Prostate gland (tissue), 2 donors: Measurements from ENCODE around the gene CARMIL1.

ENCODE experiments used
- POLR2A ChIP-seq: fragments of 450-650 bp; IDR thresholded peaks from one replicate; pipeline ENCODE4 v1.6.1; 2016; ENCODE audit warnings: antibody characterized with exemption, mild to moderate bottlenecking
- POLR2AphosphoS5 ChIP-seq: sonication (generic); formaldehyde crosslinking; IDR thresholded peaks from one replicate; pipeline ENCODE4 v1.6.1; 2017; ENCODE audit warnings: antibody characterized with exemption
- TF ChIP-seq, protein P1 (sequence below), 4 experiments: fragments of 200-600 bp in 2 of 4; fragments of 450-650 bp in 2 of 4; sonication (generic) in 2 of 4; IDR thresholded peaks; 1 replicate in 3 of 4; 2 replicates in 1 of 4; pipeline ENCODE4 v1.5.1; 2016 to 2019; ENCODE audit warnings: antibody characterized with exemption in 4 of 4, mild to moderate bottlenecking in 2 of 4, moderate library complexity in 2 of 4

DNA sequence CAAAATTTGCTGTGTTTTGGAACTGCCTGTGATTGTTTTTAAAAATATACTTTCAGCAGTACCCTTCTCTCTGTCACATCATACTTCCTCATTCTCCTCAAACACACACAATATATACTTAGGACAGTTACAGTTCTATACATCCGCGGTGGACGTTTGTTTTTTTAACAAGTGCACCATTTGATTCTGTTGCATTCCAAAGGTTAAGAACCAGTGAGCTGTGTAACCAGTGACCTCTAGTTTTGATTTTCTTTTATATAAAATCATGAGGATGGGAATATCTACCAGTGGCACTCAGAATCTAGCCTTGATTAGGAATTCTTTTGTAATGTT, 152.8 kb downstream of the CARMIL1 start:
- TF ChIP-seq, protein P1, sequence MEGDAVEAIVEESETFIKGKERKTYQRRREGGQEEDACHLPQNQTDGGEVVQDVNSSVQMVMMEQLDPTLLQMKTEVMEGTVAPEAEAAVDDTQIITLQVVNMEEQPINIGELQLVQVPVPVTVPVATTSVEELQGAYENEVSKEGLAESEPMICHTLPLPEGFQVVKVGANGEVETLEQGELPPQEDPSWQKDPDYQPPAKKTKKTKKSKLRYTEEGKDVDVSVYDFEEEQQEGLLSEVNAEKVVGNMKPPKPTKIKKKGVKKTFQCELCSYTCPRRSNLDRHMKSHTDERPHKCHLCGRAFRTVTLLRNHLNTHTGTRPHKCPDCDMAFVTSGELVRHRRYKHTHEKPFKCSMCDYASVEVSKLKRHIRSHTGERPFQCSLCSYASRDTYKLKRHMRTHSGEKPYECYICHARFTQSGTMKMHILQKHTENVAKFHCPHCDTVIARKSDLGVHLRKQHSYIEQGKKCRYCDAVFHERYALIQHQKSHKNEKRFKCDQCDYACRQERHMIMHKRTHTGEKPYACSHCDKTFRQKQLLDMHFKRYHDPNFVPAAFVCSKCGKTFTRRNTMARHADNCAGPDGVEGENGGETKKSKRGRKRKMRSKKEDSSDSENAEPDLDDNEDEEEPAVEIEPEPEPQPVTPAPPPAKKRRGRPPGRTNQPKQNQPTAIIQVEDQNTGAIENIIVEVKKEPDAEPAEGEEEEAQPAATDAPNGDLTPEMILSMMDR (IDR thresholded peaks at IDR 0.05) = no peak
- TF ChIP-seq POLR2A (no peak), POLR2AphosphoS5 (no peak)
